GM21526 (cell line): ENCODE measurements around the gene ACOX3.
"Not testable (repeated sequence)": the region's sequence is repeated elsewhere in the genome, so short reads cannot be mapped to it uniquely, and the experiment has no call there.

Experiments used
- ATAC-seq: cut with Tn5 transposase; IDR thresholded peaks from one replicate; pipeline ENCODE4 v1.9.1; 2021; ENCODE audit warnings: moderate library complexity; ENCODE audit not compliant: unreplicated experiment, low FRiP score

Gene ACOX3

GRCh38 chr4:8359193-8359592, 81.3 kb downstream of the ACOX3 start:
- ATAC-seq: no peak

GRCh38 chr4:8356856-8357255, 83.7 kb downstream of the ACOX3 start:
- ATAC-seq: no peak

- no peak for ATAC-seq
Measured at GRCh38 chr4:8355864-8356565, 84.5 kb downstream of the ACOX3 start.

- ATAC-seq: no peak
Measured at GRCh38 chr4:8355306-8355705, 85.2 kb downstream of the ACOX3 start.

GRCh38 chr4:8353912-8354453, 86.5 kb downstream of the ACOX3 start:
- no peak for ATAC-seq

GRCh38 chr4:8353158-8353669, 87.3 kb downstream of the ACOX3 start:
- ATAC-seq: no peak

- no peak for ATAC-seq
Measured at GRCh38 chr4:8352368-8353157, 88.0 kb downstream of the ACOX3 start.

GRCh38 chr4:8351931-8352367, 88.6 kb downstream of the ACOX3 start:
- no peak for ATAC-seq

GRCh38 chr4:8350841-8351461, 89.6 kb downstream of the ACOX3 start:
- ATAC-seq: no peak

- no peak for ATAC-seq
Measured at GRCh38 chr4:8350352-8350751, 90.2 kb downstream of the ACOX3 start.

- no peak for ATAC-seq
Measured at GRCh38 chr4:8349664-8350236, 90.8 kb downstream of the ACOX3 start.

- not testable (repeated sequence) for ATAC-seq
Measured at GRCh38 chr4:8349236-8349635, 91.3 kb downstream of the ACOX3 start.

- ATAC-seq: no peak
Measured at GRCh38 chr4:8348071-8348470, 92.5 kb downstream of the ACOX3 start.

GRCh38 chr4:8347660-8348059, 92.9 kb downstream of the ACOX3 start:
- ATAC-seq: no peak

GRCh38 chr4:8346838-8347605, 93.5 kb downstream of the ACOX3 start:
- no peak for ATAC-seq

- no peak for ATAC-seq
Measured at GRCh38 chr4:8345946-8346814, 94.3 kb downstream of the ACOX3 start.

- ATAC-seq: no peak
Measured at GRCh38 chr4:8345053-8345945, 95.2 kb downstream of the ACOX3 start.

- ATAC-seq: no peak
Measured at GRCh38 chr4:8344377-8344776, 96.1 kb downstream of the ACOX3 start.
